Left kidney (tissue), 2 donors: ENCODE results near the gene CATSPERZ. TPM values are rescaled to one million over a fixed set of nuclear protein-coding genes. Genes with fewer than 3 reads are reported as not detected.

ENCODE experiments used
- DNase-seq: peaks from one replicate; pipeline ENCODE4 v3.0.0-alpha.2; 2013
- polyA plus RNA-seq: library from polyadenylated mRNA; unstranded; fragments of 120-200 nt; gene quantifications from one replicate; pipeline ENCODE4 v1.2.1, GENCODE V29; 2013; ENCODE audit not compliant: insufficient read length

The CATSPERZ gene
- polyA plus RNA-seq, 1 donor, result not detected

DNA sequence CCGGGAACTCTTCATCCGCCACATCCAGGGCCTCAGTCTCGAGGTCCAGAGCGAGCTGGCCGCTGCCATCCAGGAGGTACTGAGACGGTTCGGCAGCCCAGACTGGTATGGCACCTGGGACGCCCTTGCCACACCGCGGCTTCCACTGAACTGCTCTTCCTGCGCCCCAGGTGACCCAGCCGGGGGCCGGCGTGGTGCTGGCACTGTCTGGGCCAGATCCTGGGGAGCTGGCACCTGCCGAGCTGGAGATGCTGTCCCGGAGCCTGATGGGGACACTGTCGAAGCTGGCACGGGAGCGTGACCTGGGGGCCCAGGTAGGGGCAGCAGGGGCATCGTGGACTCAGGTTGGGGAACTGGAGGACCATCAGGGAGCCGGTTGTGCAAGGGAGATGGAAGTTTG is 41.3 kb downstream of the CATSPERZ start:
- no peak for DNase-seq

- DNase-seq, result peak; percentile 82
Measured at GRCh38 chr11:64341851-64342791, 42.0 kb downstream of the CATSPERZ start.

GRCh38 chr11:64342869-64343745 is 42.9 kb downstream of the CATSPERZ start:
- no peak for DNase-seq

- no peak for DNase-seq
Measured at GRCh38 chr11:64343767-64344559, 43.8 kb downstream of the CATSPERZ start.

- no peak for DNase-seq
Measured at GRCh38 chr11:64344787-64345186, 44.6 kb downstream of the CATSPERZ start.

- DNase-seq, result no peak
Measured at GRCh38 chr11:64347193-64347867, 47.2 kb downstream of the CATSPERZ start.

DNA sequence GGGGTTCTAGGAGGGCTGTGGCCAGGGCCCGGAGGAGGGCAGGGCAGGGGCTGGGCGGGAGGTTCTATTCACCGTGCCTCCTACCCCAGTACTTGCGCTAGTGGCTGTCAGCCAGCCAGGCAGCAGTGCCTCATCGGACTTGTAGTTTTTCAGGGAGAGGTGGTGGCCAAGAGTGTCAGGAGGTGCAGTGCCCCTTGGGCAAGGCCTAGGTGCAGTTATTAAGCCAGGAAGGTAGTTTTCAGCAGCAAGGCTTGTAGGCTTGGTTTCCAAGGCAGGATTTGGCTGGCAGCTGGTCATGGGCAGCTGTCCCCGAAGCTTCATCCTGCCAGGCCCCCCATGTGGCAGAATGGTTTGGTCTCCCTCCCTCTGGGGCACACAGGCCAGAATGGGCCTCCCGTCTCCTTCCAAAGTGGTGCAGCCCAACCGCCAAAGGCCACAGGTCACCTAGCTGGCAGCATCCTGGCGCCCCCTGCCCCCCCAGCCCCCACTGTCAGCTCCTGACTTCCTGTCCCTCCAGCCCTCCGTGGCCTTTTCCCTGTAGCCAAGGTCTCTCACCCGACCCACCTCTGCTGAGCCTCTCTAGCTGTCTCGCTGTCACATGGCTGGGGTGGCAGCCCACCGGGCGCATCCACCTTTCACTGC is 48.3 kb downstream of the CATSPERZ start:
- DNase-seq, result no peak

GRCh38 chr11:64349025-64349387 is 48.8 kb downstream of the CATSPERZ start:
- no peak for DNase-seq

- DNase-seq, result no peak
Measured at GRCh38 chr11:64349404-64349803, 49.2 kb downstream of the CATSPERZ start.

DNA sequence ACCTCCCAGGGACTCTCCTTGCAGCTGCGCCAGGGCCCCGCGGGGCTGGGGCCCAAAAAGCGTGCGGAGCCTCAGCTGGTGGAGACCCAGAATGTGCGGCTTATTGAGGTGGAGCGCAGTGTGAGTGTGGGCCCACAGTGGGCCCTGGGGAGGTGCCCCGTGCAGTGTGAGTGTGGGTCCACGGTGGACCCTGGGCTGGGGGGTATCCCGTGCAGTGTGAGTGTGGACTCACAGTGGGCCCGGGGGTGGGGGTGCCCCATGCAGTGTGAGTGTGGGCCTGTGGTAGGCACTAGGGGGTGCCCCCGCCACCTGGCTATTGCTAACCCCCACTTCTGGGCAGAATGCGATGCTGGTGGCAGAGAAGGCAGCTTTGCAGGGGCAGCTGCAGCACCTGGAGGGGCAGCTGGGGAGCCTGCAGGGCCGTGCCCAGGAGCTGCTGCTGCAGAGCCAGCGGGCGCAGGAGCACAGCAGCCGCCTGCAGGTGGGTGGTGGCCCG is 51.0 kb downstream of the CATSPERZ start:
- DNase-seq, result no peak

GRCh38 chr11:64352099-64352994 is 52.2 kb downstream of the CATSPERZ start:
- no peak for DNase-seq

GRCh38 chr11:64352995-64353714 is 53.0 kb downstream of the CATSPERZ start:
- DNase-seq, result no peak

- no peak for DNase-seq
Measured at GRCh38 chr11:64353715-64354506, 53.8 kb downstream of the CATSPERZ start.

Other genes starting within 250 kb of the CATSPERZ start
- 13.3 TPM for gene MACROD1, start 134.2 kb upstream of the CATSPERZ start, polyA plus RNA-seq
- 215 TPM for gene STIP1, start 114.2 kb upstream of the CATSPERZ start, polyA plus RNA-seq
- 4.1 TPM for gene FERMT3, start 93.6 kb upstream of the CATSPERZ start, polyA plus RNA-seq
- 44.8 TPM for gene TRPT1, start 74.2 kb upstream of the CATSPERZ start, polyA plus RNA-seq
- 24.1 TPM for gene NUDT22, start 74.1 kb upstream of the CATSPERZ start, polyA plus RNA-seq
- gene DNAJC4, start 69.8 kb upstream of the CATSPERZ start, polyA plus RNA-seq, result 53.4 TPM
- gene VEGFB, start 65.8 kb upstream of the CATSPERZ start, polyA plus RNA-seq, result 87.6 TPM
- 72.7 TPM for gene FKBP2, start 59.3 kb upstream of the CATSPERZ start, polyA plus RNA-seq
- 56.4 TPM for gene PPP1R14B, start 53.4 kb upstream of the CATSPERZ start, polyA plus RNA-seq
- gene PLCB3, start 48.8 kb upstream of the CATSPERZ start, polyA plus RNA-seq, result 13.5 TPM
- 37.9 TPM for gene BAD, start 15.7 kb upstream of the CATSPERZ start, polyA plus RNA-seq
- 32.5 TPM for gene GPR137, start 14.5 kb upstream of the CATSPERZ start, polyA plus RNA-seq
- gene KCNK4, start 9.1 kb upstream of the CATSPERZ start, polyA plus RNA-seq, result not detected
- gene ESRRA, start 5.2 kb downstream of the CATSPERZ start, polyA plus RNA-seq, result 20.9 TPM
- gene TRMT112, start 17.2 kb downstream of the CATSPERZ start, polyA plus RNA-seq, result 183 TPM
- gene PRDX5, start 17.8 kb downstream of the CATSPERZ start, polyA plus RNA-seq, result 148 TPM
- gene CCDC88B, start 39.8 kb downstream of the CATSPERZ start, polyA plus RNA-seq, result 3.3 TPM
- gene RPS6KA4, start 58.8 kb downstream of the CATSPERZ start, polyA plus RNA-seq, result 9.1 TPM